ENCODE measurements around the gene TSPOAP1. TPM values are rescaled to one million over a fixed set of nuclear protein-coding genes. Genes with fewer than 3 reads are reported as not detected.
A peak's percentile ranks its signal among the peaks of the same experiment; 100 is the strongest.

Gene TSPOAP1
- total RNA-seq, 1 experiment from 2014 or later: 10.9 TPM

- DNase-seq (ENCODE audit: low spot score): peak; percentile 54
- no peak for TF ChIP-seq NFATC4 (CRISPR knock-in tag; IDR thresholded peaks at IDR 0.05)
- TF ChIP-seq TEAD1 (CRISPR knock-in tag; IDR thresholded peaks at IDR 0.05): peak; percentile 28; the same call in 1 of the 2 replicates
- H3K27me3 Mint-ChIP-seq (ENCODE audit: low read depth): no peaks in the 10 kb centered on the region; the same call in 1 of the 2 replicates
- CTCF ChIA-PET: interaction anchor here (0.7 to 4.0 kb wide), 20 partner anchors 12 to 153 kb away, joined by 3 to 54 read pairs (median 5); partner anchors contain the start of genes RNF43 and TSPOAP1
- H3K27ac Mint-ChIP-seq: peak overlapping the region; percentile 98
- ATAC-seq: peak; percentile 41
- peaks cover 19% of the 10 kb centered on the region for H3K4me1 Mint-ChIP-seq
- POLR2A ChIA-PET: interaction anchor here (0.8 to 4.4 kb wide), 15 partner anchors 9 to 77 kb away, joined by 3 to 61 read pairs (median 5); partner anchors contain the start of gene RNF43
- peaks cover 29% of the 10 kb centered on the region for H3K36me3 Mint-ChIP-seq
- peak overlapping the region; percentile 100 for H3K4me3 Mint-ChIP-seq
- H3K9me3 Mint-ChIP-seq: no peaks in the 10 kb centered on the region
Measured at GRCh38 chr17:58352596-58353388, 24.2 kb upstream of the TSPOAP1 start.

GRCh38 chr17:58351831-58352595 is 23.4 kb upstream of the TSPOAP1 start, which contains the start of gene SUPT4H1:
SUPT4H1 (minus strand) TSS chr17:58352201; CDS start chr17:58352135, 66 bp downstream.
- Mint-ChIP-seq H3K36me3 (peaks cover 37% of the 10 kb centered on the region), H3K27me3 (ENCODE audit: low read depth) (no peaks in the 10 kb centered on the region; the same call in 1 of the 2 replicates), H3K4me3 (peak within 1 kb of the TSS; percentile 100), H3K27ac (peak within 1 kb of the TSS; percentile 99), H3K9me3 (no peaks in the 10 kb centered on the region), H3K4me1 (peaks cover 19% of the 10 kb centered on the region)
- CTCF ChIA-PET: interaction anchor here (0.9 to 4.0 kb wide), 18 partner anchors 13 to 152 kb away, joined by 3 to 54 read pairs (median 5); partner anchors contain the start of genes RNF43 and TSPOAP1
- peak; percentile 88 for ATAC-seq
- POLR2A ChIA-PET: interaction anchor here (0.6 to 4.4 kb wide), 16 partner anchors 8 to 352 kb away, joined by 3 to 61 read pairs (median 5); partner anchors contain the start of gene RNF43
- DNase-seq (ENCODE audit: low spot score): peak; percentile 89
- TF ChIP-seq TP53 (CRISPR knock-in tag; IDR thresholded peaks at IDR 0.05) (0 out of 2 replicates have a peak, but pooled peaks have one; percentile 75), MYBL2 (CRISPR knock-in tag; IDR thresholded peaks at IDR 0.05) (peak; percentile 35; the same call in 1 of the 2 replicates), ERG (CRISPR knock-in tag; IDR thresholded peaks at IDR 0.05) (no peak), ZNF263 (CRISPR knock-in tag; IDR thresholded peaks at IDR 0.05; ENCODE audit: low read depth) (no peak), OVOL2 (CRISPR knock-in tag; IDR thresholded peaks at IDR 0.05; ENCODE audit: borderline replicate concordance) (no peak), EMX1 (CRISPR knock-in tag; IDR thresholded peaks at IDR 0.05) (no peak), ATF1 (CRISPR knock-in tag; IDR thresholded peaks at IDR 0.05) (no peak), NFE2L1 (CRISPR knock-in tag; IDR thresholded peaks at IDR 0.05) (no peak), ZNF121 (CRISPR knock-in tag; IDR thresholded peaks at IDR 0.05) (no peak), PREB (CRISPR knock-in tag; IDR thresholded peaks at IDR 0.05; ENCODE audit: borderline replicate concordance) (no peak), CTCF (IDR thresholded peaks at IDR 0.05) (no peak), TEAD4 (CRISPR knock-in tag; IDR thresholded peaks at IDR 0.05) (peak; percentile 46; the same call in 1 of the 2 replicates), AR (CRISPR knock-in tag; IDR thresholded peaks at IDR 0.05) (no peak), FOXP4 (CRISPR knock-in tag; IDR thresholded peaks at IDR 0.05) (no peak), KAT7 (CRISPR knock-in tag; IDR thresholded peaks at IDR 0.05; ENCODE audit: borderline replicate concordance) (0 out of 2 replicates have a peak, but pooled peaks have one; percentile 66), MXD4 (CRISPR knock-in tag; IDR thresholded peaks at IDR 0.05; ENCODE audit: borderline replicate concordance) (no peak), ZNF671 (CRISPR knock-in tag; IDR thresholded peaks at IDR 0.05) (no peak), ZNF317 (CRISPR knock-in tag; IDR thresholded peaks at IDR 0.05; ENCODE audit: borderline replicate concordance, low read depth) (no peak), ZNF416 (CRISPR knock-in tag; IDR thresholded peaks at IDR 0.05) (no peak), USF2 (CRISPR knock-in tag; IDR thresholded peaks at IDR 0.05) (peak; percentile 50)

Data from WTC11 (cell line).